HG02938 (cell line): ENCODE data around the gene CDC42BPB.

Experiments
- ATAC-seq: cut with Tn5 transposase; IDR thresholded peaks from one replicate; pipeline ENCODE4 v1.9.1; 2021; ENCODE audit warnings: mild to moderate bottlenecking, moderate library complexity; ENCODE audit not compliant: unreplicated experiment

Gene CDC42BPB

GRCh38 chr14:103057372-103058163 is at the start of gene CDC42BPB:
CDC42BPB (minus strand) TSS chr14:103057549; CDS start chr14:103057173, 376 bp downstream.
- peak; percentile 46 for ATAC-seq

- ATAC-seq: no peak
These were observed 48.3 kb upstream of the CDC42BPB start for GRCh38 chr14:103105580-103106150.

- ATAC-seq: no peak
These were observed 47.5 kb upstream of the CDC42BPB start for GRCh38 chr14:103104654-103105452.

GRCh38 chr14:103104389-103104653 is 47.0 kb upstream of the CDC42BPB start:
- no peak for ATAC-seq

- ATAC-seq: no peak
These were observed 46.4 kb upstream of the CDC42BPB start for GRCh38 chr14:103103461-103104388.

- ATAC-seq: no peak
These were observed 45.4 kb upstream of the CDC42BPB start for GRCh38 chr14:103102689-103103260.

- no peak for ATAC-seq
These were observed 44.8 kb upstream of the CDC42BPB start for GRCh38 chr14:103101963-103102688.

GRCh38 chr14:103101257-103101962 is 44.1 kb upstream of the CDC42BPB start:
- ATAC-seq: no peak

- no peak for ATAC-seq
These were observed 43.2 kb upstream of the CDC42BPB start for GRCh38 chr14:103100281-103101121.

GRCh38 chr14:103099733-103100280 is 42.5 kb upstream of the CDC42BPB start:
- no peak for ATAC-seq

GRCh38 chr14:103099081-103099732 is 41.9 kb upstream of the CDC42BPB start:
- no peak for ATAC-seq

GRCh38 chr14:103097994-103098957 is 40.9 kb upstream of the CDC42BPB start:
- ATAC-seq: no peak

- no peak for ATAC-seq
These were observed 40.1 kb upstream of the CDC42BPB start for GRCh38 chr14:103097244-103097993.

- no peak for ATAC-seq
These were observed 39.0 kb upstream of the CDC42BPB start for GRCh38 chr14:103096387-103096786.

GRCh38 chr14:103095210-103095778 is 37.9 kb upstream of the CDC42BPB start:
- no peak for ATAC-seq
